Loucy (cell line): ENCODE measurements around the gene ADAM8.

ENCODE experiments used
- H2AFZ ChIP-seq: fragments of 200-600 bp; sonication (generic); 2 replicates; pipeline ENCODE4 v1.6.0; 2016; ENCODE audit warnings: antibody characterized with exemption, mild to moderate bottlenecking, low read length, moderate library complexity
- H3F3A ChIP-seq: fragments of 200-600 bp; 2 replicates; pipeline ENCODE4 v1.6.0; 2016; ENCODE audit warnings: antibody characterized with exemption, low read depth, mild to moderate bottlenecking
- H3K27me3 ChIP-seq: fragments of 200-600 bp; sonication (generic); 2 replicates; pipeline ENCODE4 v1.6.1; 2014; ENCODE audit warnings: low read length, mild to moderate bottlenecking; ENCODE audit not compliant: insufficient read depth, poor library complexity, severe bottlenecking
- H3K36me3 ChIP-seq: fragments of 200-600 bp; sonication (generic); 2 replicates; pipeline ENCODE4 v1.6.1; 2016; ENCODE audit warnings: low read length; ENCODE audit not compliant: insufficient read depth
- H3K4me1 ChIP-seq: fragments of 200-600 bp; sonication (generic); 2 replicates; pipeline ENCODE4 v1.5.1; 2014; ENCODE audit warnings: low read length, mild to moderate bottlenecking; ENCODE audit not compliant: insufficient read depth, poor library complexity, severe bottlenecking
- H3K4me2 ChIP-seq: fragments of 200-600 bp; sonication (generic); 2 replicates; pipeline ENCODE4 v1.6.0; 2014; ENCODE audit warnings: antibody characterized with exemption, low read length, low read depth, mild to moderate bottlenecking; ENCODE audit not compliant: poor library complexity, severe bottlenecking
- H3K4me3 ChIP-seq: fragments of 200-600 bp; sonication (generic); 2 replicates; pipeline ENCODE4 v1.5.1; 2014; ENCODE audit warnings: low read length, mild to moderate bottlenecking, mixed read lengths; ENCODE audit not compliant: poor library complexity, severe bottlenecking
- H3K79me2 ChIP-seq: fragments of 200-600 bp; sonication (generic); 2 replicates; pipeline ENCODE4 v1.6.1; 2014; ENCODE audit warnings: low read length; ENCODE audit not compliant: insufficient read depth
- H3K9ac ChIP-seq: fragments of 200-600 bp; sonication (generic); 2 replicates; pipeline ENCODE4 v1.6.0; 2014; ENCODE audit warnings: mild to moderate bottlenecking, low read depth, low read length, moderate library complexity; ENCODE audit not compliant: poor library complexity, severe bottlenecking
- H3K9me2 ChIP-seq: fragments of 200-600 bp; sonication (generic); replicated peaks from 2 replicates; pipeline ENCODE4 v1.6.1; 2016; ENCODE audit warnings: low read depth, low read length, mixed read lengths
- H3K9me3 ChIP-seq: fragments of 200-600 bp; sonication (generic); 2 replicates; pipeline ENCODE4 v1.6.1; 2014; ENCODE audit warnings: mild to moderate bottlenecking, antibody characterized with exemption, low read length, low read depth; ENCODE audit not compliant: insufficient read depth
- H4K20me1 ChIP-seq: fragments of 200-600 bp; sonication (generic); 2 replicates; pipeline ENCODE4 v1.6.0; 2014; ENCODE audit warnings: antibody characterized with exemption, low read length, mild to moderate bottlenecking; ENCODE audit not compliant: insufficient read depth, poor library complexity, severe bottlenecking
- EZH2phosphoT487 ChIP-seq: fragments of 200-600 bp; IDR thresholded peaks from 2 replicates; pipeline ENCODE4 v1.6.1; 2018; ENCODE audit warnings: antibody characterized with exemption, mild to moderate bottlenecking, moderate library complexity, borderline replicate concordance
- TF ChIP-seq, protein P1 (sequence below): fragments of 200-600 bp; sonication (generic); conservative IDR thresholded peaks from 2 replicates; pipeline ENCODE4 v1.5.1; 2014; ENCODE audit warnings: mild to moderate bottlenecking, antibody characterized with exemption, low read length

ADAM8 gene

GRCh38 chr10:133258066-133258817 is 18.4 kb downstream of the ADAM8 start:
- no peaks in the 10 kb centered on the region for H3K36me3 ChIP-seq
- peaks cover 64% of the 10 kb centered on the region for H3K4me1 ChIP-seq
- H3K9me3 ChIP-seq, result no peaks in the 10 kb centered on the region
- H3K79me2 ChIP-seq, result no peaks in the 10 kb centered on the region
- H2AFZ ChIP-seq, result peak overlapping the region; percentile 66; the same call in 1 of the 2 replicates
- no peaks in the 10 kb centered on the region for H4K20me1 ChIP-seq
- peaks cover 13% of the 10 kb centered on the region for H3F3A ChIP-seq
- H3K27me3 ChIP-seq, result no peaks in the 10 kb centered on the region
- H3K4me2 ChIP-seq, result peak overlapping the region; percentile 80
- peak overlapping the region; percentile 61 for H3K9ac ChIP-seq
- TF ChIP-seq EZH2phosphoT487, result no peak
- TF ChIP-seq, protein P1, sequence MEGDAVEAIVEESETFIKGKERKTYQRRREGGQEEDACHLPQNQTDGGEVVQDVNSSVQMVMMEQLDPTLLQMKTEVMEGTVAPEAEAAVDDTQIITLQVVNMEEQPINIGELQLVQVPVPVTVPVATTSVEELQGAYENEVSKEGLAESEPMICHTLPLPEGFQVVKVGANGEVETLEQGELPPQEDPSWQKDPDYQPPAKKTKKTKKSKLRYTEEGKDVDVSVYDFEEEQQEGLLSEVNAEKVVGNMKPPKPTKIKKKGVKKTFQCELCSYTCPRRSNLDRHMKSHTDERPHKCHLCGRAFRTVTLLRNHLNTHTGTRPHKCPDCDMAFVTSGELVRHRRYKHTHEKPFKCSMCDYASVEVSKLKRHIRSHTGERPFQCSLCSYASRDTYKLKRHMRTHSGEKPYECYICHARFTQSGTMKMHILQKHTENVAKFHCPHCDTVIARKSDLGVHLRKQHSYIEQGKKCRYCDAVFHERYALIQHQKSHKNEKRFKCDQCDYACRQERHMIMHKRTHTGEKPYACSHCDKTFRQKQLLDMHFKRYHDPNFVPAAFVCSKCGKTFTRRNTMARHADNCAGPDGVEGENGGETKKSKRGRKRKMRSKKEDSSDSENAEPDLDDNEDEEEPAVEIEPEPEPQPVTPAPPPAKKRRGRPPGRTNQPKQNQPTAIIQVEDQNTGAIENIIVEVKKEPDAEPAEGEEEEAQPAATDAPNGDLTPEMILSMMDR, result no peak
- H3K9me2 ChIP-seq, result no peaks in the 10 kb centered on the region
- peak overlapping the region; percentile 67 for H3K4me3 ChIP-seq

DNA sequence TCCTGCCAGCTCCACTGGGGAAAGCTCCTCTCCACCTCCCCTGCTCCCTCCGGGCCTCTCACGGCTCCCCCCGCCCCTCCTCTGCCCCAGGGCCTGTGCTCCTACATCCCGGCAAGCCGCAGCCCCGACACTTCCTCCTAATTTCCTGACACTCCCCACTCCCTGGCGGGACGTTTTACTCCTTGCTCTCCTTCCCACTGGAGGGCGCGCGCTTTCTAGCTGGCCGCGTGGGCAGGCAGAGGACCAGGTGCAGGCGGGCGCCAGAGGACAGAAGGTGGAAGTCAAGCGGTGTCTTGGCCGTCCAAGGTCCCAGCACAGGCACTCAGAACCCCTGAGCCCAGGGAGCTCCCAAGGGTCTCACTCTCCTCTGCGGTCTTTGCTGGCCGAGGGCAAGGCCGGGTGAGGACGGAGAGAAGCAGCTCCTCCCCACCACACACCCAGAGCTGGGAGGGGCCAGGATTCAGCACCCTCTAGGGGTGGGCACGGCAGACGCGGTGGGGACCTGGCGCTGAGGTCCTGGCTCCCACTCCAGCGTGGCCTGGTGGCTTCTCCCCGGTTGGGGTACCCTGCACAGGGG is 19.1 kb downstream of the ADAM8 start:
- Histone ChIP-seq H2AFZ (peak overlapping the region; percentile 66; the same call in 1 of the 2 replicates), H3K4me2 (peak overlapping the region; percentile 80)

GRCh38 chr10:133255323-133255722 is 21.3 kb downstream of the ADAM8 start:
- TF ChIP-seq, protein P1, result no peak
- no peak for TF ChIP-seq EZH2phosphoT487
- Histone ChIP-seq H3K79me2 (no peaks in the 10 kb centered on the region), H3K9me3 (no peaks in the 10 kb centered on the region), H3K4me3 (no peak overlapping the region), H3K4me2 (no peak overlapping the region), H3K36me3 (no peaks in the 10 kb centered on the region), H3K9ac (no peak overlapping the region), H3F3A (peaks cover 13% of the 10 kb centered on the region), H4K20me1 (no peaks in the 10 kb centered on the region), H2AFZ (no peak overlapping the region), H3K27me3 (no peaks in the 10 kb centered on the region), H3K4me1 (peaks cover 41% of the 10 kb centered on the region), H3K9me2 (no peaks in the 10 kb centered on the region)

More for the DNA sequence above, 19.1 kb downstream of the ADAM8 start:
- no peaks in the 10 kb centered on the region for H3K27me3 ChIP-seq
- no peaks in the 10 kb centered on the region for H3K36me3 ChIP-seq
- peak overlapping the region; percentile 61 for H3K9ac ChIP-seq
- H4K20me1 ChIP-seq, result no peaks in the 10 kb centered on the region
- no peak for TF ChIP-seq EZH2phosphoT487
- TF ChIP-seq, protein P1, result peak; percentile 43
- no peaks in the 10 kb centered on the region for H3K9me3 ChIP-seq
- H3K4me3 ChIP-seq, result peak overlapping the region; percentile 67
- H3K79me2 ChIP-seq, result no peaks in the 10 kb centered on the region
- no peaks in the 10 kb centered on the region for H3K9me2 ChIP-seq
- H3K4me1 ChIP-seq, result peaks cover 58% of the 10 kb centered on the region
- peaks cover 13% of the 10 kb centered on the region for H3F3A ChIP-seq
